HepG2 (cell line): Measurements from ENCODE around the gene KIF7. TPM values are rescaled to one million over a fixed set of nuclear protein-coding genes. Genes with fewer than 3 reads are reported as not detected.

Source experiments
- IRF2 ChIP-seq: IDR thresholded peaks from 2 replicates; pipeline ENCODE4 v1.6.1; 2018; ENCODE audit warnings: missing genetic modification reagents, missing compliant biosample characterization
- JUND ChIP-seq: sonication (generic); formaldehyde crosslinking; IDR thresholded peaks from 2 replicates; pipeline ENCODE4 v1.8.0; 2022; ENCODE audit warnings: mild to moderate bottlenecking, missing genetic modification reagents
- KDM5B ChIP-seq: sonication (generic); formaldehyde crosslinking; IDR thresholded peaks from 2 replicates; pipeline ENCODE4 v1.4.0; 2020; ENCODE audit warnings: missing genetic modification reagents, mild to moderate bottlenecking, borderline replicate concordance
- KLF6 ChIP-seq: IDR thresholded peaks from 2 replicates; pipeline ENCODE4 v1.8.0; 2016; ENCODE audit warnings: missing biosample characterization, missing genetic modification reagents
- PAXIP1 ChIP-seq: sonication (generic); formaldehyde crosslinking; conservative IDR thresholded peaks from 2 replicates; pipeline ENCODE4 v1.4.0; 2020; ENCODE audit warnings: mild to moderate bottlenecking, missing genetic modification reagents, moderate library complexity
- RBM22 ChIP-seq: fragments of 200-400 bp; formaldehyde crosslinking; optimal IDR thresholded peaks from 2 replicates; pipeline ENCODE3; 2017; ENCODE audit warnings: mild to moderate bottlenecking, low read length, moderate library complexity
- RFX1 ChIP-seq: fragments of 450-650 bp; IDR thresholded peaks from 2 replicates; pipeline ENCODE4 v1.6.1; 2017
- SCMH1 ChIP-seq: sonication (generic); formaldehyde crosslinking; IDR thresholded peaks from 2 replicates; pipeline ENCODE4 v1.9.0; 2021; ENCODE audit warnings: missing genetic modification reagents, mild to moderate bottlenecking, borderline replicate concordance
- SP4 ChIP-seq: sonication (generic); formaldehyde crosslinking; IDR thresholded peaks from 2 replicates; pipeline ENCODE4 v1.8.1; 2023; ENCODE audit warnings: mild to moderate bottlenecking, missing genetic modification reagents
- TGIF2 ChIP-seq: IDR thresholded peaks from 2 replicates; pipeline ENCODE4 v1.6.1; 2016; ENCODE audit warnings: control low read depth, missing compliant biosample characterization
- ZFP90 ChIP-seq: sonication (generic); formaldehyde crosslinking; IDR thresholded peaks from 2 replicates; pipeline ENCODE4 v1.8.0; 2022; ENCODE audit warnings: missing genetic modification reagents, mild to moderate bottlenecking, inconsistent platforms, borderline replicate concordance
- ZFY ChIP-seq: sonication (generic); formaldehyde crosslinking; IDR thresholded peaks from 2 replicates; pipeline ENCODE4 v1.4.0; 2020; ENCODE audit warnings: missing genetic modification reagents
- ZNF33B ChIP-seq: sonication (generic); formaldehyde crosslinking; IDR thresholded peaks from 2 replicates; pipeline ENCODE4 v1.5.1; 2020; ENCODE audit warnings: mild to moderate bottlenecking, missing genetic modification reagents
- ZNF570 ChIP-seq: sonication (generic); formaldehyde crosslinking; IDR thresholded peaks from 2 replicates; pipeline ENCODE4 v1.4.0; 2020; ENCODE audit warnings: mild to moderate bottlenecking, missing genetic modification reagents, borderline replicate concordance
- ZNF672 ChIP-seq: sonication (generic); formaldehyde crosslinking; IDR thresholded peaks from 2 replicates; pipeline ENCODE4 v1.8.1; 2022; ENCODE audit warnings: missing genetic modification reagents
- ZNF713 ChIP-seq: sonication (generic); formaldehyde crosslinking; IDR thresholded peaks from 2 replicates; pipeline ENCODE4 v1.4.0; 2020; ENCODE audit warnings: mild to moderate bottlenecking, missing genetic modification reagents
- polyA plus RNA-seq, 8 experiments: library from polyadenylated mRNA; depleted of rRNA in 3 of 8; stranded (reverse) in 7 of 8; unstranded in 1 of 8; fragments of >200 nt; fragmentation: Illumina TruSeq in 4 of 8; extraction: Trizol in 4 of 8; gene quantifications; 2 replicates each; pipeline versions ENCODE4 v1.2.1 to v1.2.3, GENCODE V29; 2011 to 2016; ENCODE audit warnings: low read depth in 4 of 8, missing spikeins in 1 of 8, mixed read lengths in 1 of 8; ENCODE audit not compliant: insufficient read depth in 1 of 8
- total RNA-seq, 5 experiments: library from RNA; depleted of rRNA; stranded (reverse); fragments of >200 nt; fragmentation: Illumina TruSeq; extraction: Trizol; gene quantifications; 2 replicates each; pipeline ENCODE4 v1.2.3, GENCODE V29; 2016; ENCODE audit warnings: low read depth in 1 of 5
- TF ChIP-seq, protein P1 (sequence below): sonication (generic); IDR thresholded peaks from 2 replicates; pipeline ENCODE4 v1.6.1; 2016; ENCODE audit warnings: low read depth, borderline replicate concordance
- TF ChIP-seq, protein P2 (sequence below): sonication (generic); formaldehyde crosslinking; IDR thresholded peaks from 2 replicates; pipeline ENCODE4 v1.5.0; 2020; ENCODE audit warnings: missing genetic modification reagents
- TF ChIP-seq, protein P3 (sequence below): sonication (generic); formaldehyde crosslinking; IDR thresholded peaks from 2 replicates; pipeline ENCODE4 v1.4.0; 2020; ENCODE audit warnings: missing genetic modification reagents, borderline replicate concordance

The KIF7 gene
- total and polyA plus RNA-seq, 2 of the 13 experiments (the other 11 are each of a cell fraction or from before 2014, with no cell fraction given), result 1.5 to 6.2 TPM

GRCh38 chr15:89690276-89691218, 35.3 kb upstream of the KIF7 start, which contains the start of the genes PEX11A and WDR93 (continued):
- TF ChIP-seq PAXIP1 (CRISPR knock-in tag), result peak; percentile 52; the same call in 1 of the 2 replicates
- TF ChIP-seq ZNF713 (CRISPR knock-in tag), result no peak
- peak; percentile 81; the same call in 1 of the 2 replicates for TF ChIP-seq KDM5B (CRISPR knock-in tag)
- TF ChIP-seq, protein P1, sequence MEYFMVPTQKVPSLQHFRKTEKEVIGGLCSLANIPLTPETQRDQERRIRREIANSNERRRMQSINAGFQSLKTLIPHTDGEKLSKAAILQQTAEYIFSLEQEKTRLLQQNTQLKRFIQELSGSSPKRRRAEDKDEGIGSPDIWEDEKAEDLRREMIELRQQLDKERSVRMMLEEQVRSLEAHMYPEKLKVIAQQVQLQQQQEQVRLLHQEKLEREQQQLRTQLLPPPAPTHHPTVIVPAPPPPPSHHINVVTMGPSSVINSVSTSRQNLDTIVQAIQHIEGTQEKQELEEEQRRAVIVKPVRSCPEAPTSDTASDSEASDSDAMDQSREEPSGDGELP, result peak; percentile 77; the same call in 1 of the 2 replicates
- TF ChIP-seq JUND, result 0 out of 2 replicates have a peak, but pooled peaks have one; percentile 27
- TF ChIP-seq SP4 (CRISPR knock-in tag), result peak; percentile 65; the same call in 1 of the 2 replicates
- no peak for TF ChIP-seq ZNF570 (CRISPR knock-in tag)
- TF ChIP-seq SCMH1 (CRISPR knock-in tag), result no peak
- TF ChIP-seq RBM22, result no peak
- TF ChIP-seq ZFY (CRISPR knock-in tag), result peak; percentile 84
- TF ChIP-seq, protein P2, sequence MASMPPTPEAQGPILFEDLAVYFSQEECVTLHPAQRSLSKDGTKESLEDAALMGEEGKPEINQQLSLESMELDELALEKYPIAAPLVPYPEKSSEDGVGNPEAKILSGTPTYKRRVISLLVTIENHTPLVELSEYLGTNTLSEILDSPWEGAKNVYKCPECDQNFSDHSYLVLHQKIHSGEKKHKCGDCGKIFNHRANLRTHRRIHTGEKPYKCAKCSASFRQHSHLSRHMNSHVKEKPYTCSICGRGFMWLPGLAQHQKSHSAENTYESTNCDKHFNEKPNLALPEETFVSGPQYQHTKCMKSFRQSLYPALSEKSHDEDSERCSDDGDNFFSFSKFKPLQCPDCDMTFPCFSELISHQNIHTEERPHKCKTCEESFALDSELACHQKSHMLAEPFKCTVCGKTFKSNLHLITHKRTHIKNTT (CRISPR knock-in tag), result no peak
- TF ChIP-seq, protein P3, sequence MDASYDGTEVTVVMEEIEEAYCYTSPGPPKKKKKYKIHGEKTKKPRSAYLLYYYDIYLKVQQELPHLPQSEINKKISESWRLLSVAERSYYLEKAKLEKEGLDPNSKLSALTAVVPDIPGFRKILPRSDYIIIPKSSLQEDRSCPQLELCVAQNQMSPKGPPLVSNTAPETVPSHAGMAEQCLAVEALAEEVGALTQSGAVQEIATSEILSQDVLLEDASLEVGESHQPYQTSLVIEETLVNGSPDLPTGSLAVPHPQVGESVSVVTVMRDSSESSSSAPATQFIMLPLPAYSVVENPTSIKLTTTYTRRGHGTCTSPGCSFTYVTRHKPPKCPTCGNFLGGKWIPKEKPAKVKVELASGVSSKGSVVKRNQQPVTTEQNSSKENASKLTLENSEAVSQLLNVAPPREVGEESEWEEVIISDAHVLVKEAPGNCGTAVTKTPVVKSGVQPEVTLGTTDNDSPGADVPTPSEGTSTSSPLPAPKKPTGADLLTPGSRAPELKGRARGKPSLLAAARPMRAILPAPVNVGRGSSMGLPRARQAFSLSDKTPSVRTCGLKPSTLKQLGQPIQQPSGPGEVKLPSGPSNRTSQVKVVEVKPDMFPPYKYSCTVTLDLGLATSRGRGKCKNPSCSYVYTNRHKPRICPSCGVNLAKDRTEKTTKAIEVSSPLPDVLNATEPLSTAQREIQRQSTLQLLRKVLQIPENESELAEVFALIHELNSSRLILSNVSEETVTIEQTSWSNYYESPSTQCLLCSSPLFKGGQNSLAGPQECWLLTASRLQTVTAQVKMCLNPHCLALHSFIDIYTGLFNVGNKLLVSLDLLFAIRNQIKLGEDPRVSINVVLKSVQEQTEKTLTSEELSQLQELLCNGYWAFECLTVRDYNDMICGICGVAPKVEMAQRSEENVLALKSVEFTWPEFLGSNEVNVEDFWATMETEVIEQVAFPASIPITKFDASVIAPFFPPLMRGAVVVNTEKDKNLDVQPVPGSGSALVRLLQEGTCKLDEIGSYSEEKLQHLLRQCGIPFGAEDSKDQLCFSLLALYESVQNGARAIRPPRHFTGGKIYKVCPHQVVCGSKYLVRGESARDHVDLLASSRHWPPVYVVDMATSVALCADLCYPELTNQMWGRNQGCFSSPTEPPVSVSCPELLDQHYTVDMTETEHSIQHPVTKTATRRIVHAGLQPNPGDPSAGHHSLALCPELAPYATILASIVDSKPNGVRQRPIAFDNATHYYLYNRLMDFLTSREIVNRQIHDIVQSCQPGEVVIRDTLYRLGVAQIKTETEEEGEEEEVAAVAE (CRISPR knock-in tag), result no peak
- peak; percentile 54 for TF ChIP-seq TGIF2
- TF ChIP-seq ZFP90, result peak; percentile 8; the same call in 1 of the 2 replicates
- TF ChIP-seq ZNF33B (CRISPR knock-in tag), result peak; percentile 44; the same call in 1 of the 2 replicates
- TF ChIP-seq RFX1, result peak; percentile 84
- TF ChIP-seq IRF2, result peak; percentile 26; the same call in 1 of the 2 replicates
- no peak for TF ChIP-seq ZNF672 (CRISPR knock-in tag)
- peak; percentile 25; the same call in 1 of the 2 replicates for TF ChIP-seq KLF6
